HCT116 (cell line): ENCODE measurements around the gene MDM4.

Experiments used
- CTCF ChIP-seq, 3 experiments: fragments of 200-600 bp in 1 of 3; sonication (generic) in 1 of 3; IDR thresholded peaks in 2 of 3; conservative IDR thresholded peaks in 1 of 3; 2 replicates each; pipeline ENCODE4 v1.5.1; 2012 to 2017; ENCODE audit warnings: low read depth in 2 of 3, low read length in 2 of 3, antibody characterized with exemption in 1 of 3, borderline replicate concordance in 1 of 3, control low read depth in 1 of 3, mild to moderate bottlenecking in 1 of 3, mixed read lengths in 1 of 3, mixed run types in 1 of 3, moderate library complexity in 1 of 3; ENCODE audit not compliant: insufficient read depth in 1 of 3
- EZH2 ChIP-seq: fragments of 200-600 bp; sonication (generic); IDR thresholded peaks from 2 replicates; pipeline ENCODE4 v1.6.1; 2017; ENCODE audit warnings: antibody characterized with exemption, mixed run types
- FOSL1 ChIP-seq: IDR thresholded peaks from 2 replicates; pipeline ENCODE4 v1.6.1; 2012; ENCODE audit warnings: low read depth
- JUND ChIP-seq: IDR thresholded peaks from 2 replicates; pipeline ENCODE4 v1.6.1; 2012
- MAX ChIP-seq: IDR thresholded peaks from 2 replicates; pipeline ENCODE4 v1.6.1; 2012
- POLR2A ChIP-seq: IDR thresholded peaks from 2 replicates; pipeline ENCODE4 v1.7.0; 2011; ENCODE audit warnings: borderline replicate concordance; ENCODE audit not compliant: insufficient read depth, insufficient read length; ENCODE audit errors: extremely low read depth
- POLR2AphosphoS5 ChIP-seq: IDR thresholded peaks from 2 replicates; pipeline ENCODE4 v1.6.1; 2011; ENCODE audit warnings: mild to moderate bottlenecking, low read depth, low read length, moderate library complexity
- TCF7L2 ChIP-seq: IDR thresholded peaks from 2 replicates; pipeline ENCODE4 v1.7.0; 2011; ENCODE audit warnings: borderline replicate concordance, inconsistent platforms; ENCODE audit not compliant: insufficient read depth, insufficient read length; ENCODE audit errors: extremely low read depth
- YY1 ChIP-seq: IDR thresholded peaks from 2 replicates; pipeline ENCODE4 v1.6.1; 2011; ENCODE audit warnings: low read length, low read depth, moderate library complexity, mild to moderate bottlenecking; ENCODE audit not compliant: insufficient replicate concordance; ENCODE audit errors: extremely low read depth

DNA sequence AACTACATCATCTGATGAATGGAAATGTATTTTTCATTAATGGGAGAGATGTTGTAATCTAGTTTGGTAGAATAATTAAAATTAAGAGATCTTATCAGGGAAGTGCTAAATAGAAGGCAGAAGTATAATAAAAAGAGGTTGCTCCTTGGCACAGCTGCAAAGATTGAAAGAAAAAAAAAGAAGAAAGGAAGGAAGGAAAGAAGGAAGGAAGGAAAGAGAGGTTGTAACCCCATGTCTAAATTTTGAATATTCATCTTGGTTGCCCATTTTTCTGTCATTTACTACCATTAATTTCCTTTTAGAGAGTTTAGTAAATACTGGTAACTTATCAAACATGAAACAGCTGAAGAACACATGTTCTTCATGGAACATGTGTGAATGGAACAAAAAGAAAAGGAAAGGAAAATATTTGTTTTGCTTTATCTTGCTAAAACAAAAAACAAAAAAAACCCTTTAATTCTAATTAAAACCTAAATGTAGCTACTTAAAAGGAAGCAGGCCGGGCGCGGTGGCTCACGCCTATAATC is 10.5 kb upstream of the MDM4 start:
- no peak for TF ChIP-seq CTCF (IDR thresholded peaks at IDR 0.05 in 2 of 3, conservative IDR thresholded peaks at IDR 0.05 in 1 of 3; ENCODE audit: borderline replicate concordance in 1 of 3, insufficient read depth in 1 of 3, low read depth in 2 of 3, low read length in 2 of 3)
- no peak for TF ChIP-seq POLR2AphosphoS5
- TF ChIP-seq TCF7L2 = no peak
- TF ChIP-seq MAX = no peak
- no peak for TF ChIP-seq YY1
- TF ChIP-seq FOSL1 = no peak
- no peak for TF ChIP-seq JUND
- TF ChIP-seq POLR2A = no peak
- no peak for TF ChIP-seq EZH2
